Left ventricle myocardium inferior (tissue), 1 donor: ENCODE data around the gene TMEM87A. TPM values are rescaled to one million over a fixed set of nuclear protein-coding genes. Genes with fewer than 3 reads are reported as not detected.

Experiments
- DNase-seq: peaks from one replicate; pipeline ENCODE4 v3.0.0-alpha.2; 2020
- H3K27ac ChIP-seq: fragments of 200-600 bp; replicated peaks from 2 replicates; pipeline ENCODE4 v1.8.0; 2021
- H3K27me3 ChIP-seq: fragments of 200-600 bp; 2 replicates; pipeline ENCODE4 v1.8.0; 2021; ENCODE audit warnings: low read depth
- H3K36me3 ChIP-seq: fragments of 200-600 bp; 2 replicates; pipeline ENCODE4 v1.8.0; 2021
- H3K4me1 ChIP-seq: fragments of 200-600 bp; 2 replicates; pipeline ENCODE4 v1.8.0; 2021
- H3K4me3 ChIP-seq: fragments of 200-600 bp; 2 replicates; pipeline ENCODE4 v1.8.0; 2021; ENCODE audit warnings: mild to moderate bottlenecking, moderate library complexity
- H3K9me3 ChIP-seq: fragments of 200-600 bp; replicated peaks from 2 replicates; pipeline ENCODE4 v1.8.0; 2021
- CTCF ChIP-seq: fragments of 200-600 bp; IDR thresholded peaks from 2 replicates; pipeline ENCODE4 v1.8.0; 2021; ENCODE audit warnings: antibody characterized with exemption, mild to moderate bottlenecking, borderline replicate concordance
- intact Hi-C: fragments of 100-400 bp; cut with micrococcal nuclease; formaldehyde crosslinking; loops from one replicate; pipeline ENCODE4 v1.11.0; 2022
- total RNA-seq: library from RNA; stranded (reverse); fragmentation: NEBNext Ultra II Directional; extraction: Animal tissue kit (Norgen Biotek cat#: 25700); gene quantifications from one replicate; pipeline ENCODE4 v1.2.1, GENCODE V29; 2021
- donor health status: DM: no; HTN: yes; CAD: no; lungs with severe emphysema.

TMEM87A gene
- total RNA-seq, 1 donor from 2014 or later = 16.4 TPM

GRCh38 chr15:42226648-42227047 is 46.6 kb downstream of the TMEM87A start:
- Histone ChIP-seq H3K4me1 (no peaks in the 10 kb centered on the region), H3K36me3 (peaks cover 98% of the 10 kb centered on the region)

DNA sequence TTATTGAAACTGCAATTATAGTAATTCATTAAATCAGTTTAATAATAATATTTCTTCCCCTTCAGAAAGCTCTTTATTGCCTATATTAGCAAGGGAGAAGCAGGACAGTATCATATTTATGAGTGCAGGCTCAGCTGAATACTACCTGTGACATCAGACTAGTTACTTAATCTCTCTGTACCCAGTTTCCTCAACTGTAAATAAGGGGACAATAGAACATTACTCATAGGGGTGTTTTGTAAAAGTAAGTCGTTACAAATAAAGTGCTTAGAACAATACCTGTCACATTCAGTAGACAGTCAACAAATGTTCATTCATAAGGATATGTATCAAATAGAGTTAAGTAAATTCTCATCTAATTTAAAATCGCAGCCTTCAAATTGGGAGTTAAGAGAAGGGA is 53.0 kb downstream of the TMEM87A start:
- intact Hi-C loops = no loop called here
- no peaks in the 10 kb centered on the region for H3K27me3 ChIP-seq
- no peak overlapping the region for H3K27ac ChIP-seq
- peaks cover 83% of the 10 kb centered on the region for H3K36me3 ChIP-seq
- no peaks in the 10 kb centered on the region for H3K9me3 ChIP-seq
- no peak for TF ChIP-seq CTCF
- DNase-seq = no peak
- no peak overlapping the region for H3K4me3 ChIP-seq
- peaks cover 7% of the 10 kb centered on the region for H3K4me1 ChIP-seq

More at GRCh38 chr15:42226648-42227047, 46.6 kb downstream of the TMEM87A start:
- Histone ChIP-seq H3K27ac (no peak overlapping the region), H3K27me3 (no peaks in the 10 kb centered on the region), H3K9me3 (no peaks in the 10 kb centered on the region), H3K4me3 (no peak overlapping the region)
- intact Hi-C loops = no loop called here
- no peak for TF ChIP-seq CTCF
- no peak for DNase-seq

- Histone ChIP-seq H3K27ac (no peak overlapping the region), H3K27me3 (no peaks in the 10 kb centered on the region), H3K4me3 (no peak overlapping the region), H3K36me3 (peaks cover 72% of the 10 kb centered on the region), H3K9me3 (no peaks in the 10 kb centered on the region), H3K4me1 (peaks cover 7% of the 10 kb centered on the region)
- intact Hi-C loops = no loop called here
- DNase-seq = no peak
- TF ChIP-seq CTCF = no peak
Observed at GRCh38 chr15:42218953-42219592, 54.2 kb downstream of the TMEM87A start.

- peaks cover 68% of the 10 kb centered on the region for H3K36me3 ChIP-seq
- no peak overlapping the region for H3K4me3 ChIP-seq
- no peak for TF ChIP-seq CTCF
Observed at GRCh38 chr15:42217568-42217967, 55.7 kb downstream of the TMEM87A start.

DNA sequence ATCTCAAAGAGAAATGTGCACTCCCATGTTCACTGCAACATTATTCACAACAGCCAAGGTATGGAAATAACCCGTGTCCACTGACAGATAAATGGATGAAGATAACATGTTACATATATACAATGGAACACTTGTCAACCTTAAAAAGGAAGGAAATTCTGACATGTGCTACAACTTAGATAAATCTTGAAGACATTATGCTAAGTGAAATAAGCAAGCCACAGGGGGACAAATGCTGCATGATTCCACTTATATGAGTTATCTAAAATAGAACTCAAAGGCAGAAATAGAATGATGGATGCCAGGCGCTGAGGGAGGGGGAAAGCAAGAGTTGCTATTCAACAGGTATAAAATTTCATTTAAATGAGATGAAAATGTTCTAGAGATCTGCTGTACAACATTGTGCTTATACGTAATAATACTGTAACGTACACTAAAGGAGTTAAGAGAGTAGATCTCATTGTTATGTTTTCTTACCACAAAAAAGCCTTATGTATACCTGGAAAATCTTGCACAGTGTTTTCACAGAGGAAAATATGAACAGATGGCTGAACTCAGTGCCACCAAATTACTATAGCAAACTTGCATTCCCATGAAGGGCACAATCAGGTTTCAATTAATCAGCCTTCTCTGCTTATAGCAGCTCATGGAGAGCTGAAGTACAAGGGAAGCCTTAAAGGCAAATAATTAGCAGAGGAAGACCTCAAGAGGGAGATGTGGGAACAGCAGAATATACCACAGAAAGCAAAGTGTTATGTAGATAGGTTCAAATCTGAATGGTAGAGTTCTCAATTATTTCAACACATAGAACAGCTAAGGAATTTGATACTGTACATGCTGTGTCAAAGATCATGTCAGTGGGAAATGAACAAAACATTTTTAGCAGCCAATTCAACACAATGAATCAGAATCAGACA is 57.1 kb downstream of the TMEM87A start:
- intact Hi-C loops = no loop called here
- TF ChIP-seq CTCF = peak; percentile 44
- H3K36me3 ChIP-seq = peaks cover 70% of the 10 kb centered on the region

More at GRCh38 chr15:42217568-42217967, 55.7 kb downstream of the TMEM87A start:
- no peak for DNase-seq
- Histone ChIP-seq H3K27ac (no peak overlapping the region), H3K9me3 (no peaks in the 10 kb centered on the region), H3K27me3 (no peaks in the 10 kb centered on the region), H3K4me1 (peaks cover 7% of the 10 kb centered on the region)
- intact Hi-C loops = no loop called here

More for the DNA sequence above, 57.1 kb downstream of the TMEM87A start:
- H3K9me3 ChIP-seq = no peaks in the 10 kb centered on the region
- no peak for DNase-seq
- H3K27me3 ChIP-seq = no peaks in the 10 kb centered on the region
- H3K27ac ChIP-seq = peak overlapping the region; percentile 36
- peaks cover 7% of the 10 kb centered on the region for H3K4me1 ChIP-seq
- no peak overlapping the region for H3K4me3 ChIP-seq
